Bladder microvascular endothelial cell (primary cell): ENCODE measurements around the gene SHFL. TPM values are rescaled to one million over a fixed set of nuclear protein-coding genes. Genes with fewer than 3 reads are reported as not detected.

Experiments used
- total RNA-seq: library from RNA; depleted of rRNA; stranded (reverse); fragments of >200 nt; gene quantifications from 2 replicates; pipeline ENCODE4 v1.2.3, GENCODE V29; 2014

SHFL gene
- 24.3 and 29.4 TPM in 2 replicates for total RNA-seq

DNA sequence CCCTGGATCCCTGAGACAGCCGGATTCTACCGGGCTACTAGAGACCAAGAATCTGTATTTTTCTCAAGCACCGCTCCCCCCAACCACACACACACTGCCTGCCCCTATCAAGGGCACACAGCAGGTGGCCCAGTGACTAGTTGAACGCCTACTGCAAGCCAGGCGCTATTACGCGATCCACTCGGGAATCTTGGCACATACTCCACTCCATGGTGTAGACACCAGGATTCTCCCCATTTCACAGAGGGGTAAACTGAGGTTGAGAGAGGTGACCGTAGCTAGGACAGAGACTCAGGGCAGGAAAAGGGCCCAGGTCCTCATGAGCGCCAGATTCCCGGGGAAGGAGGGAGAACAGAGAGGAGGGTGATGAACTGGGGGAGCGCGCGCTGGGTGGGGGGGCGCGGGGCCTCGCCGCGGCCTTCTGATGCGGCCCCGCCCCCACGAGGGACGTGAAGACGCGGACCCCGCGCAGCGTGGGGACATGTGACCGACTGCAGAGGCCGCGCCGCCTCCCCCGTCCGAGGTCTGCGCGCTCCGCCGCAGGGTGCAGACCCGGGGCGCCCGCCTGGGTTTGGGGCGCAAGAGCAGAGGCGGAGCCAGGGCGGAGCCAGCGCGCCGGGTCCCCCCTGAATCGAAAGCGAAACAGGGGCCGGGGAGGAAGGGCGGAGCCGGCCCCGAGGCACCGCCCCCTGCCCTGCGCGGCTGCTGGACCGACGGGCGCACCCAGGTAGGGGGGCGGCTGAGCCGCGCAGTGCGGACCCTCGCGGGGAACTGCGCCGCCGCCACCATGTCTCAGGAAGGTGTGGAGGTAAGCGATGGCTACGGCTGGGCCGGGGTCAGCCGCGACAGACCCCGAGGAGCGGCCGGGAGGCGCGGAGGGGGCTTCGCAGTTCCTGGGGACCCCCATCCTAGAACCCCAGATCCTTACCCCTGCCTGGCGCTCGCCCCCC is at the start of gene SHFL:
Gene SHFL (plus strand): TSS at position 677 of the 950 bp plus-strand sequence. CDS start 111 bp downstream, at position 788.

DNA sequence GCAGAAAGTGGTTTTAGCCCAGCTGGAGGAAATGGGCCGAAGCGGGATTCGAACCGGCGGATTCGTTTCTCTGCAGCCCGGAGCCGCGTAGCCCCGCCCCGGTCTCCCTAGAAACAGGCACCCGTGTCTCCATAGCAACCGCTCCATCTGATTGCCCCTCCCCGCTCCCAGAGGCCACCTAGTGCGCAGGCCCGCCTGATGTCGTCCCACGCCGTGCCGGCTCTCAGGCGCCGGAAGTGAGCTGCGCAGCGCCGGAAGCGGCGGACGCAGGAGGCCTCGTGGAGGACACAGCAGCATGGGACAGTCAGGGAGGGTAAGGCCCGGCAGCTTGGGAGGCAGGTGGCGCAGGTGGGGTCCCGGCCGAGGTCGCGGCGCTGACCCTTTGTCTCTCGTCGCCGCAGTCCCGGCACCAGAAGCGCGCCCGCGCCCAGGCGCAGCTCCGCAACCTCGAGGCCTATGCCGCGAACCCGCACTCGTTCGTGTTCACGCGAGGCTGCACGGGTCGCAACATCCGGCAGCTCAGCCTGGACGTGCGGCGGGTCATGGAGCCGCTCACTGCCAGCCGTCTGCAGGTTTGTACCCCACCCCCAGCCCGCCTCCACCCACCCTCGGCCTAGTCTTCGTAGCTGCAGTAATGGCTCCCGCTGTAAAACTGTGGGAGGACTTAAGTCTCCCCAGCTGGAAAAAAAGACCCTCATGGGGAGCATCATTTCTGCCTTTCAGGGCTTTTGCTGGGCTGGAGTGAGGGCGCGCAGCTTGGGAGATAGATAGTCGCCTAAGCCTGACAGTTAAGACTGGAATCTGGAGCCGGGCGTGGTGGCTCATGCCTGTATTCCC is 20.2 kb downstream of the SHFL start, which contains the start of gene PPAN:
Gene PPAN (plus strand): TSS at position 263 of the 837 bp plus-strand sequence. CDS start 33 bp downstream, at position 296.

GRCh38 chr19:10111405-10111811 is 25.3 kb downstream of the SHFL start, which contains the start of gene P2RY11:
Gene P2RY11, plus strand, starts transcription at chr19:10111693. Its CDS starts 29 bp downstream, at chr19:10111722.

Other genes starting within 250 kb of the SHFL start
- gene OLFM2, start 149.8 kb upstream of the SHFL start, total RNA-seq = 1.6 and 2.6 TPM in 2 replicates
- gene COL5A3, start 75.8 kb upstream of the SHFL start, total RNA-seq = 0.19 and 1.8 TPM in 2 replicates
- gene RDH8, start 72.8 kb upstream of the SHFL start, total RNA-seq = not detected in 2 replicates
- gene ANGPTL6, start 16.4 kb downstream of the SHFL start, total RNA-seq = 0.25 TPM in 1 of 2 replicates, not detected in the other
- 21.0 and 28.9 TPM in 2 replicates for gene PPAN, start 20.0 kb downstream of the SHFL start, total RNA-seq
- 1.1 and 4.3 TPM in 2 replicates for gene P2RY11, start 25.4 kb downstream of the SHFL start, total RNA-seq
- gene EIF3G, start 33.6 kb downstream of the SHFL start, total RNA-seq = 261 and 308 TPM in 2 replicates
- gene DNMT1, start 108.6 kb downstream of the SHFL start, total RNA-seq = 36.4 and 63.2 TPM in 2 replicates
- gene S1PR2, start 145.0 kb downstream of the SHFL start, total RNA-seq = 0.65 and 0.69 TPM in 2 replicates
- gene MRPL4, start 165.9 kb downstream of the SHFL start, total RNA-seq = 20.1 TPM in 2 replicates
- 28.0 and 138 TPM in 2 replicates for gene ICAM1, start 184.8 kb downstream of the SHFL start, total RNA-seq
- gene ICAM4, start 200.6 kb downstream of the SHFL start, total RNA-seq = 1.1 and 1.3 TPM in 2 replicates
- 0.16 and 0.25 TPM in 2 replicates for gene ICAM5, start 203.6 kb downstream of the SHFL start, total RNA-seq
- 0.32 and 0.44 TPM in 2 replicates for gene ZGLP1, start 223.5 kb downstream of the SHFL start, total RNA-seq
- 13.6 and 21.1 TPM in 2 replicates for gene FDX2, start 229.7 kb downstream of the SHFL start, total RNA-seq
- 5.8 and 17.7 TPM in 2 replicates for gene RAVER1, start 247.2 kb downstream of the SHFL start, total RNA-seq